PC-3 (cell line): Measurements from ENCODE around the gene HLA-F. TPM values are rescaled to one million over a fixed set of nuclear protein-coding genes. Genes with fewer than 3 reads are reported as not detected.

Source experiments
- ATAC-seq: fragments of 200-7000 bp; cut with Tn5 transposase; 2 replicates; pipeline ENCODE4 v1.9.1; 2020; ENCODE audit warnings: mild to moderate bottlenecking, moderate library complexity
- BruUV-seq: library from RNA; stranded (reverse); fragments of 400-500 nt; replicated peaks from 2 replicates; lab custom pipeline; 2021; lab: Mats Ljungman, UMichigan
- CTCF ChIA-PET: fragments of 300-600 bp; sonication (Branson Sonifier 250); formaldehyde crosslinking; loops from one replicate; lab custom pipeline; 2022; ENCODE audit warnings: antibody characterized with exemption; lab: Charles Lee
- POLR2A ChIA-PET: fragments of 300-600 bp; sonication (Branson Sonifier 250); formaldehyde crosslinking; loops from one replicate; lab custom pipeline; 2022; ENCODE audit warnings: antibody characterized with exemption; ENCODE audit not compliant: unreplicated experiment; lab: Charles Lee
- DNase-seq: peaks from one replicate; pipeline ENCODE4 v3.0.0-alpha.2; 2015
- H2AFZ ChIP-seq: fragments of 300-600 bp; sonication (generic); 2 replicates; pipeline ENCODE4 v1.6.0; 2016; ENCODE audit warnings: antibody characterized with exemption, low read length
- H3F3A ChIP-seq: fragments of 300-600 bp; sonication (generic); one replicate; pipeline ENCODE4 v1.6.0; 2017; ENCODE audit warnings: antibody characterized with exemption, low read length, control low read depth, mild to moderate bottlenecking; ENCODE audit not compliant: unreplicated experiment
- H3K27ac ChIP-seq: fragments of 300-600 bp; sonication (generic); 2 replicates; pipeline ENCODE4 v1.5.1; 2016; ENCODE audit warnings: mild to moderate bottlenecking, low read length
- H3K27me3 ChIP-seq: fragments of 300-600 bp; sonication (generic); 2 replicates; pipeline ENCODE4 v1.6.1; 2016; ENCODE audit warnings: low read length, mixed read lengths
- H3K36me3 ChIP-seq: fragments of 300-600 bp; sonication (generic); 2 replicates; pipeline ENCODE4 v1.6.1; 2016; ENCODE audit warnings: low read depth, mixed run types, low read length, mixed read lengths
- H3K4me1 ChIP-seq: fragments of 300-600 bp; sonication (generic); 2 replicates; pipeline ENCODE4 v1.5.1; 2016; ENCODE audit warnings: low read length; ENCODE audit not compliant: insufficient read depth
- H3K4me2 ChIP-seq: fragments of 300-600 bp; sonication (generic); 2 replicates; pipeline ENCODE4 v1.6.0; 2016; ENCODE audit warnings: low read length
- H3K4me3 ChIP-seq: fragments of 300-600 bp; sonication (generic); 2 replicates; pipeline ENCODE4 v1.5.1; 2016; ENCODE audit warnings: mild to moderate bottlenecking, low read length, mixed read lengths
- H3K79me2 ChIP-seq: fragments of 300-600 bp; sonication (generic); 2 replicates; pipeline ENCODE4 v1.6.1; 2017; ENCODE audit warnings: low read length, mixed read lengths
- H3K9ac ChIP-seq: fragments of 300-600 bp; sonication (generic); 2 replicates; pipeline ENCODE4 v1.6.0; 2016; ENCODE audit warnings: mild to moderate bottlenecking, low read length
- H3K9me2 ChIP-seq: fragments of 300-600 bp; sonication (generic); replicated peaks from 2 replicates; pipeline ENCODE4 v1.6.1; 2016; ENCODE audit warnings: mixed run types, low read length, mixed read lengths
- H3K9me3 ChIP-seq: fragments of 300-600 bp; sonication (generic); 2 replicates; pipeline ENCODE4 v1.6.1; 2016; ENCODE audit warnings: low read length, mixed read lengths
- H4K20me1 ChIP-seq: fragments of 300-600 bp; sonication (generic); 2 replicates; pipeline ENCODE4 v1.6.1; 2016; ENCODE audit warnings: low read length, mixed read lengths
- CTCF ChIP-seq: fragments of 300-600 bp; sonication (generic); conservative IDR thresholded peaks from 2 replicates; pipeline ENCODE4 v1.5.1; 2017; ENCODE audit warnings: antibody characterized with exemption, low read depth, mild to moderate bottlenecking, low read length
- EZH2 ChIP-seq: fragments of 300-600 bp; sonication (generic); IDR thresholded peaks from one replicate; pipeline ENCODE4 v1.6.1; 2017; ENCODE audit warnings: antibody characterized with exemption, mild to moderate bottlenecking, low read length; ENCODE audit not compliant: unreplicated experiment
- EZH2phosphoT487 ChIP-seq: fragments of 300-600 bp; sonication (generic); IDR thresholded peaks from 2 replicates; pipeline ENCODE4 v1.6.1; 2018; ENCODE audit warnings: mild to moderate bottlenecking, antibody characterized with exemption, low read length, borderline replicate concordance
- intact Hi-C: fragments of 100-400 bp; cut with micrococcal nuclease; formaldehyde crosslinking; loops from 2 replicates; pipeline ENCODE4 v1.9.0; 2023
- total RNA-seq: library from RNA; depleted of rRNA; stranded (reverse); fragments of >200 nt; gene quantifications from 2 replicates; pipeline ENCODE4 v1.2.3, GENCODE V29; 2014

The HLA-F gene
- total RNA-seq, 1 experiment from 2014 or later, result 16.1 TPM

DNA sequence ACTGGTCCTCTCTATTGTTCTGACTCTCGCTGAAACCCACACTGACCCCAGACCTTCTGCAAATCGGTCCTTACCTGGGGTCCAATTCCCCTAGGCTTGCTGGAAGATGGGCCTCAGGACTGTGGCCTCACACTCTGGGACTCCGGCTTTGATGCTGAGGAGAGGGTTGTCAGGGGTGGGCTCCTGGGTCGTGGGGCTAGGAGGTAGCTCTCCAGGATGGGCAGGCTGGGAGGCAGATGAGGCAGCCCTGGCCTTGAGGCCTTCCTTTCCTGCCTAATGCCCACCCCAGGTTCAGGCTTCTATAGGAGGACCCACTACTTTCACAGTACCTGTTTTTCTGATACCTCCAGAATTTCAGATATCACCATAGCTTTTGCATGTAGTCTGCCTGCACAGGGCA is 21.4 kb downstream of the HLA-F start:
- BruUV-seq, result no TSS peak
- peaks cover 13% of the 10 kb centered on the region for H3K79me2 ChIP-seq
- no peak overlapping the region for H2AFZ ChIP-seq
- H3F3A ChIP-seq, result no peaks in the 10 kb centered on the region
- no peaks in the 10 kb centered on the region for H3K9me2 ChIP-seq
- no peaks in the 10 kb centered on the region for H4K20me1 ChIP-seq
- ChIA-PET CTCF (no interaction called here), POLR2A (no interaction called here)
- TF ChIP-seq EZH2 (no peak), EZH2phosphoT487 (no peak), CTCF (no peak)
- no peaks in the 10 kb centered on the region for H3K36me3 ChIP-seq
- no peak for ATAC-seq
- H3K4me3 ChIP-seq, result no peak overlapping the region
- peaks cover 11% of the 10 kb centered on the region for H3K4me1 ChIP-seq
- H3K9ac ChIP-seq, result no peak overlapping the region
- H3K4me2 ChIP-seq, result no peak overlapping the region
- H3K27ac ChIP-seq, result no peak overlapping the region
- DNase-seq, result no peak
- no peaks in the 10 kb centered on the region for H3K9me3 ChIP-seq
- intact Hi-C loops, result no loop called here
- H3K27me3 ChIP-seq, result no peaks in the 10 kb centered on the region

DNA sequence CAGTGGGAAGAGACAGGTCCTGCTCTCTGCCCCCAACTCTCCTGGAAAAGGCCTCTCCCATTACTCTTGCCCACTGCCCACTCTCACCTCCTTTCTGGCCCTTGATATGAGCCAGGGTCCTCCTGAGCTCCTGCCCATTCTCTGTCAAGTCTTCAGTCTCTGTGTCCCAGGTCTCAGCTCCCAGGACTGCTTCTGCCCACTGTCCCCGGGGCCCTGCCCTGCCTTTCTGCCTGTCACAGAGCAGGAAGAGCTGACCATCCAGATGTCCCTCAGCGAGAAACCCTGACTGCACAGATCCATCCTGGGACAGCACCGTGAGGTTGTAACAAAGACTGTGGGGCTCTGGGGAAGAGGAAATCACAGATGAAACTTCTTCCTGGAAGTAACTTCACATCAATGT is 22.2 kb downstream of the HLA-F start:
- Histone ChIP-seq H3K27me3 (no peaks in the 10 kb centered on the region), H3K4me2 (no peak overlapping the region), H2AFZ (no peak overlapping the region), H3K4me1 (peaks cover 11% of the 10 kb centered on the region), H3K9ac (no peak overlapping the region), H3K9me3 (no peaks in the 10 kb centered on the region), H3F3A (no peaks in the 10 kb centered on the region), H4K20me1 (no peaks in the 10 kb centered on the region), H3K79me2 (peaks cover 13% of the 10 kb centered on the region), H3K36me3 (no peaks in the 10 kb centered on the region), H3K4me3 (no peak overlapping the region), H3K9me2 (no peaks in the 10 kb centered on the region), H3K27ac (no peak overlapping the region)
- ChIA-PET CTCF (no interaction called here), POLR2A (no interaction called here)
- intact Hi-C loops, result no loop called here
- no peak for ATAC-seq
- no TSS peak for BruUV-seq
- no peak for TF ChIP-seq EZH2
- no peak for TF ChIP-seq EZH2phosphoT487
- TF ChIP-seq CTCF, result no peak
- DNase-seq, result no peak

DNA sequence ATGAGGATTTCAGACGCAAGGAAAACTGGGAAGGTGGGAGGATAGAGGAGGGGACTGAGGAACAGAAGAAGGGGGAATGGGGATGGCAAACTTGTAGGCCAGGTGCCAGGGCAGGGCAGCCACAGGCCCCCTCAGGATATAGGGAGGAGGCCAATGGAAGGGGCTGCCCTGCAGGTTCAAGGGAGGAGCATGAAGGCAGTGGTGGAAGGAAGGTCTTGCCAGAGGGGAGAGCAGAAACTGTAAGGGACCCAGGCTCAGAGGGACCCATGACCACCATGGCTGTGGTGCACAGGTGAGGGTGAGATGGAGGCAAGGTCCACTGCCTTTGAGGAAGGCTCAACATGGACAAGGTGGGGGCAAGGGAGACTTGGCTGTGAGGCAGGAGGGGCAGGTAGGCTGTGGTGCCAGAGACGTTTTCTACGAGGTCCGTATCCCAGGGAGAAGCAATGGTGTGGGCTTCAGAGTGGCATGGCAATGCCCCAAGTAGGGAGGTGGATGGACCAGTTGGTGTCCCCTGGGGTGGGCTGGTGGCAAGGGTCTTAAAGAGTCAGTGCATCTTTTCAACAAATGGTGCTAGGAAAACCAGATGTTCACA is 22.7 kb downstream of the HLA-F start:
- Histone ChIP-seq H3K4me2 (no peak overlapping the region), H3K36me3 (no peaks in the 10 kb centered on the region), H3K27ac (no peak overlapping the region), H3K9ac (no peak overlapping the region), H2AFZ (no peak overlapping the region), H3K9me2 (no peaks in the 10 kb centered on the region), H3K4me3 (no peak overlapping the region), H4K20me1 (no peaks in the 10 kb centered on the region), H3F3A (no peaks in the 10 kb centered on the region), H3K27me3 (no peaks in the 10 kb centered on the region), H3K9me3 (no peaks in the 10 kb centered on the region), H3K4me1 (peaks cover 11% of the 10 kb centered on the region), H3K79me2 (peaks cover 13% of the 10 kb centered on the region)
- TF ChIP-seq EZH2phosphoT487 (no peak), EZH2 (no peak), CTCF (no peak)
- POLR2A ChIA-PET, result no interaction called here
- DNase-seq (no peak), ATAC-seq (no peak)
- no TSS peak for BruUV-seq
- CTCF ChIA-PET, result no interaction called here
- intact Hi-C loops, result no loop called here
